HEK293T (cell line): ENCODE results near the gene SIGLEC12.

Source experiments
- CTCF ChIA-PET: fragments of 350-600 bp; formaldehyde crosslinking; extraction: SDS; loops from one replicate; lab custom pipeline; 2021; ENCODE audit warnings: antibody characterized with exemption, inconsistent platforms; lab: Yijun Ruan, JAX
- POLR2A ChIA-PET: fragments of 350-600 bp; formaldehyde crosslinking; extraction: SDS; loops from one replicate; lab custom pipeline; 2020; ENCODE audit warnings: antibody characterized with exemption, inconsistent platforms; lab: Yijun Ruan, JAX
- DNase-seq: peaks from one replicate; pipeline ENCODE4 v3.0.0; 2012; ENCODE audit warnings: mixed read lengths; ENCODE audit errors: extremely low spot score
- ARNT ChIP-seq: fragments of 450-650 bp; IDR thresholded peaks from 2 replicates; pipeline ENCODE4 v1.6.1; 2017; ENCODE audit warnings: mild to moderate bottlenecking
- BHLHE40 ChIP-seq: fragments of 450-650 bp; IDR thresholded peaks from 2 replicates; pipeline ENCODE4 v1.6.1; 2016; ENCODE audit warnings: mild to moderate bottlenecking, moderate library complexity, borderline replicate concordance
- CTBP1 ChIP-seq: fragments of 450-650 bp; IDR thresholded peaks from 2 replicates; pipeline ENCODE4 v1.6.1; 2016; ENCODE audit warnings: borderline replicate concordance
- ELF4 ChIP-seq: fragments of 450-650 bp; IDR thresholded peaks from 2 replicates; pipeline ENCODE4 v1.6.1; 2017; ENCODE audit warnings: antibody characterized with exemption
- FOXA1 ChIP-seq: fragments of 450-650 bp; IDR thresholded peaks from 2 replicates; pipeline ENCODE4 v1.6.1; 2016; ENCODE audit warnings: mild to moderate bottlenecking
- FOXK2 ChIP-seq: fragments of 450-650 bp; IDR thresholded peaks from 2 replicates; pipeline ENCODE4 v1.6.1; 2016; ENCODE audit warnings: mild to moderate bottlenecking
- FOXM1 ChIP-seq: fragments of 450-650 bp; IDR thresholded peaks from 2 replicates; pipeline ENCODE4 v1.6.1; 2017; ENCODE audit warnings: mild to moderate bottlenecking, borderline replicate concordance
- HDGF ChIP-seq: fragments of 450-650 bp; IDR thresholded peaks from 2 replicates; pipeline ENCODE4 v1.6.1; 2017; ENCODE audit warnings: antibody characterized with exemption, borderline replicate concordance
- L3MBTL2 ChIP-seq: fragments of 450-650 bp; conservative IDR thresholded peaks from 2 replicates; pipeline ENCODE4 v1.6.1; 2016; ENCODE audit warnings: mild to moderate bottlenecking
- LEF1 ChIP-seq: fragments of 450-650 bp; IDR thresholded peaks from 2 replicates; pipeline ENCODE4 v1.6.1; 2017; ENCODE audit warnings: mild to moderate bottlenecking, borderline replicate concordance
- NFRKB ChIP-seq: fragments of 450-650 bp; IDR thresholded peaks from 2 replicates; pipeline ENCODE4 v1.6.1; 2016; ENCODE audit warnings: mild to moderate bottlenecking, moderate library complexity
- SP1 ChIP-seq: fragments of 450-650 bp; IDR thresholded peaks from 2 replicates; pipeline ENCODE4 v1.6.1; 2017
- SUZ12 ChIP-seq: fragments of 450-650 bp; IDR thresholded peaks from 2 replicates; pipeline ENCODE4 v1.6.1; 2016; ENCODE audit warnings: mild to moderate bottlenecking
- TARDBP ChIP-seq: fragments of 450-650 bp; IDR thresholded peaks from 2 replicates; pipeline ENCODE4 v1.6.1; 2016
- ZNF384 ChIP-seq: fragments of 450-650 bp; IDR thresholded peaks from 2 replicates; pipeline ENCODE4 v1.6.1; 2016
- TF ChIP-seq, protein P1 (sequence below): fragments of 450-650 bp; IDR thresholded peaks from 2 replicates; pipeline ENCODE4 v1.6.1; 2016

The SIGLEC12 gene

DNA sequence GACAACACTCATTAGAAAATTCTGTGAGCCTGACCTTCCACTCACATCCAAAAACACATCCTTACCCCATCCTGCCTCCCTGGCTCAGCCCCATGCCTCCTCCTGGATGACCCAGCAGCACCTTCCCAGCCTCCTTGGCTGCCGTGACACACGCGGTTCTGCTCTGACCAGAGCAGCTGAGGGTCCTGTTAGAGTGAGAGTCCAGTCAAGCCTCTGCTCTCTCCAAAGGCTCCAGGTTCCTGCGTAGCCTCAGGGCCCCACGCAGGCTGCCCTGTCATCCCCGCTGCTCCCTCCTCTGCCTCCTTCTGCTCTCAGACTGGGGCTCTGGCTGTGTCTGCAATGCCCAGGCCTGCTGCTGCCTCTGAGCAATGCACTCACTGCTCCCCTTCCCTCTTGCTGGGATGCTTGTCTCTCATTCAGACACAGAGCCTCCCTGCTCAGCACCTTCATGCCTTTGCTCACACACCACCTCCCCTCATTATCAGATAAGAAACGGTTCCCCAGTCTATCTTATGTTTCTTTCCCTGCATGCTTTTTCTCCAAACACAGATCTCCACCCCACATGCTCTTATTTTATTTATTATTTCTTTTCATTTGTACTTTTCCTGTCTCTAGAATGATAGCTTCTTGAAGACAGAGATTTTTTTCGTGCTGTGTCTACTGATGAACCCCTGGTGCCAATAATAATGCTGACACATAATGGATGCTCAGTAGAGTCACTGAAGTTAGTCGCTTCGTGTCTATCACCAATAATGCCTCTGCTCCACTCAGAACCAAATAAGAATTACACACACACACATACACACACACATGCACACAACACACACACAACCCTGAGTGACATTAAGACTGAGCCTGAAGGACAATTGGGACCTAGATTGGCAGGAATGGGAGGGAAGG lies 40.1 kb upstream of the SIGLEC12 start:
- DNase-seq = no peak
- ChIA-PET CTCF (no interaction called here), POLR2A (no interaction called here)
- TF ChIP-seq NFRKB = no peak
- TF ChIP-seq CTBP1 = no peak
- no peak for TF ChIP-seq BHLHE40
- no peak for TF ChIP-seq HDGF
- TF ChIP-seq, protein P1, sequence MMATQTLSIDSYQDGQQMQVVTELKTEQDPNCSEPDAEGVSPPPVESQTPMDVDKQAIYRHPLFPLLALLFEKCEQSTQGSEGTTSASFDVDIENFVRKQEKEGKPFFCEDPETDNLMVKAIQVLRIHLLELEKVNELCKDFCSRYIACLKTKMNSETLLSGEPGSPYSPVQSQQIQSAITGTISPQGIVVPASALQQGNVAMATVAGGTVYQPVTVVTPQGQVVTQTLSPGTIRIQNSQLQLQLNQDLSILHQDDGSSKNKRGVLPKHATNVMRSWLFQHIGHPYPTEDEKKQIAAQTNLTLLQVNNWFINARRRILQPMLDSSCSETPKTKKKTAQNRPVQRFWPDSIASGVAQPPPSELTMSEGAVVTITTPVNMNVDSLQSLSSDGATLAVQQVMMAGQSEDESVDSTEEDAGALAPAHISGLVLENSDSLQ = no peak
- no peak for TF ChIP-seq TARDBP
- no peak for TF ChIP-seq ARNT
- no peak for TF ChIP-seq LEF1
- no peak for TF ChIP-seq SUZ12
- no peak for TF ChIP-seq ELF4

DNA sequence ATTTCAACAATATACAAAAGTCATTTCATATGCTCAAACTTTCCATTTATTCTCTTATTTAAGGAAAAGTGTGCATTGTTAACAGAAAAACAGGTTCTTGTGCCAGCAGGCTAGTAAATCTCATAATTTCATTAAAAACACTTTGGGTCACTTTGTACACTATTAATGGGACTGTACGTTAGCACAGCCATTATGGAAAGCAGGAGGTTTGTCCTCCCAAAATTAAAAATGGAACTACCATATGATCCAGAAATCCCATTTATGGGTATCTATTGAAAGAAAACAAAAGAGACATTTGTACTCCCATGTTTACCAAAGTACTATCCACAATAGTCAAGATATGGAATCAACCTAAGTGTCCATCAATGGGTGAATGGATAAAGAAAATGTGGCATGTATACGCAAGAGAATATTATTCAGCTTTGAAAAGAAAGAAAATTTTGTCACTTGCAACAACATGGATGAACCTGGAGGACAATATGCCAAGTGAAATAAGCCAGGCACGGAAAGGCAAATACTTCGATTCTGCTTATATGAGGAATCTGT lies 38.3 kb upstream of the SIGLEC12 start:
- TF ChIP-seq FOXA1 (no peak), NFRKB (no peak), LEF1 (no peak), CTBP1 (no peak), ZNF384 (no peak), SP1 (no peak), TARDBP (no peak), FOXM1 (no peak), FOXK2 (no peak)
- TF ChIP-seq, protein P1 = no peak
- POLR2A ChIA-PET = no interaction called here
- DNase-seq = no peak
- CTCF ChIA-PET = no interaction called here

- ChIA-PET CTCF (no interaction called here), POLR2A (no interaction called here)
- TF ChIP-seq TARDBP = no peak
- TF ChIP-seq LEF1 = no peak
- TF ChIP-seq SUZ12 = no peak
- TF ChIP-seq, protein P1 = no peak
- TF ChIP-seq FOXK2 = no peak
- TF ChIP-seq NFRKB = no peak
- no peak for TF ChIP-seq FOXA1
- TF ChIP-seq FOXM1 = no peak
- TF ChIP-seq L3MBTL2 = no peak
- TF ChIP-seq ELF4 = no peak
- TF ChIP-seq ARNT = no peak
- no peak for TF ChIP-seq HDGF
- no peak for TF ChIP-seq ZNF384
- no peak for TF ChIP-seq BHLHE40
- TF ChIP-seq CTBP1 = no peak
- TF ChIP-seq SP1 = no peak
- no peak for DNase-seq
Observed at GRCh38 chr19:51535535-51535934, 33.9 kb upstream of the SIGLEC12 start.

GRCh38 chr19:51531349-51532315 lies 30.0 kb upstream of the SIGLEC12 start, which contains the start of gene SIGLEC6:
Gene SIGLEC6 (minus strand): TSS chr19:51531670. CDS start chr19:51531648, 22 bp downstream.
- CTCF ChIA-PET = no interaction called here
- POLR2A ChIA-PET = no interaction called here
- TF ChIP-seq CTBP1 (no peak), TARDBP (no peak), FOXK2 (no peak), LEF1 (no peak), SUZ12 (no peak), BHLHE40 (no peak), ELF4 (no peak), HDGF (no peak), NFRKB (no peak), SP1 (no peak), FOXA1 (no peak), L3MBTL2 (no peak), ZNF384 (no peak), FOXM1 (no peak), ARNT (no peak)
- TF ChIP-seq, protein P1 = no peak

DNA sequence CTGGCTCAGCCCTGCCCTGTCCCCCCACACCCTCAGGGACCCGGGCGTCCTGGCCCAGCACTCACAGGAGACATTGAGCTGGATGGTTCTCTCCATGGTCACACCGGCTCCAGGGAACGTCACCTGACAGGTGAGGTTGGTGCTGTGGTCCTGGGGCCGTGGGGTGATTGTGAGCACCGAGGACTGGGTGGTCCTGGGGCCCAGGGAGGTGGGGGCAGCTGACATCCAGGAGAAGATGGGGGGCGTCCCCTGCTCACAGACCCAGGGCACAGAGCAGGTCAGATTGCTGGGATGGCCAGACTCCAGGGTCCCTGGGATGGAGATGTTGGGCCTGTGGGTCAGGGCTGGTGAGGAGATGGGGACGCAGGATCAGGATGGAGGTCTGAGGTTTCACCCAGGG lies 29.0 kb upstream of the SIGLEC12 start:
- ChIA-PET CTCF (no interaction called here), POLR2A (no interaction called here)
- TF ChIP-seq FOXK2 (no peak), SUZ12 (no peak)
- DNase-seq = no peak

More at GRCh38 chr19:51531349-51532315, 30.0 kb upstream of the SIGLEC12 start, which contains the start of gene SIGLEC6:
- DNase-seq = no peak
